Measurements from ENCODE around the gene ZFP36. TPM values are rescaled to one million over a fixed set of nuclear protein-coding genes. Genes with fewer than 3 reads are reported as not detected.

The ZFP36 gene
- total RNA-seq, 1 donor from 2014 or later: 21.6 TPM

DNA sequence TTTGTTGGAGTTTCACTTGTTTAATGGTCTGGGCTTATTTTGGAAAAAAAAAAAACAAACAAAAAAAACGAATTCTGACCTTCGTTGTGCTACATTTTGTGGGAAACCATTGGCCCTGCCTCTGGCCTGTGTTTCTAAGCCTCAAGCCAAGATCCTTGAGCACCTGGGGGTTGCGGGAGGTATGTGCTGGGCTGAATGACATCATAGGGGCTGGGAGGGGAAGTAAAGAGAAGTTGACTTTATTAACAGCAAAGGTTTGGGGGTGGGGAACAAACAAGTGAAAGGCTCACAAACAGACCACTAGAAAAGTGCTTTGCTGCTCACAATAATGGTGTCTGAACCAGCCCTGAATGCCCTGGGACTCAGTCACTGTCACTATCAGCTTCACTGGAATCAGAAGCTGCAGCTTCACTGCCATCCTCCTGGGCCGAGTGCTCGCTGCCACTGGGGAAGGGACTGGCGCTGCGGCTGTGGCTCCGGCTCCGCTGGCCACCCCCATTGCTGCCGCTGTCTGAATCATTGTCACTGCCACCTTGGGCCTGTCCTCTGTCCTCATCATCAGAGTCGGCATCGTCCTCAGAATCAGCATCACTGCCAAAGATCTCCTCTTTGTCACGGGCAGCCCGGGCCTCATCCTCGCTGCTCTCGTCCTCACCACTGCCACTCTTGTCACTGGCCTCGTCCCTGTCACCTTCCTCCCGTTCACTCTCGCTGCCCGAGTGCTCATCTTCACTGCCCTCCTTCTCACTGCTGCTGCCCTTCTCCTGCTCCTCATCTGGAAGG lies 20.8 kb upstream of the ZFP36 start:
- Histone ChIP-seq H4K20me1 (ENCODE audit: insufficient read depth, low read length) (peaks cover 11% of the 10 kb centered on the region), H3K9ac (ENCODE audit: low read length) (no peak overlapping the region), H3K9me3 (ENCODE audit: insufficient read depth, low read depth, low read length) (no peaks in the 10 kb centered on the region), H2AFZ (ENCODE audit: low read depth, low read length) (no peak overlapping the region), H3K4me2 (ENCODE audit: low read length) (no peak overlapping the region), H3K79me2 (ENCODE audit: insufficient read depth, low read length) (peaks cover 25% of the 10 kb centered on the region), H3K4me1 (ENCODE audit: insufficient read depth, low read length) (peaks cover 11% of the 10 kb centered on the region), H3K4me3 (ENCODE audit: insufficient read depth, low read depth, low read length) (no peak overlapping the region), H3K27me3 (ENCODE audit: insufficient read depth, low read length) (no peaks in the 10 kb centered on the region), H3K36me3 (ENCODE audit: insufficient read depth, low read length) (peaks cover 31% of the 10 kb centered on the region), H3K27ac (ENCODE audit: low read depth, low read length) (no peak overlapping the region)
- Mint-ChIP-seq H3K36me3 (ENCODE audit: low read depth, unreplicated experiment) (peaks cover 23% of the 10 kb centered on the region), H3K27me3 (ENCODE audit: low read depth, unreplicated experiment) (no peaks in the 10 kb centered on the region), H3K4me3 (ENCODE audit: unreplicated experiment) (no peak overlapping the region), H3K4me1 (ENCODE audit: low read depth, unreplicated experiment) (peaks cover 21% of the 10 kb centered on the region), H3K27ac (ENCODE audit: unreplicated experiment) (peak overlapping the region; percentile 47), H3K9me3 (ENCODE audit: unreplicated experiment) (no peaks in the 10 kb centered on the region)
- no peak for TF ChIP-seq EZH2 (IDR thresholded peaks at IDR 0.05; ENCODE audit: insufficient read depth, low read length)
- TF ChIP-seq, protein P1, sequence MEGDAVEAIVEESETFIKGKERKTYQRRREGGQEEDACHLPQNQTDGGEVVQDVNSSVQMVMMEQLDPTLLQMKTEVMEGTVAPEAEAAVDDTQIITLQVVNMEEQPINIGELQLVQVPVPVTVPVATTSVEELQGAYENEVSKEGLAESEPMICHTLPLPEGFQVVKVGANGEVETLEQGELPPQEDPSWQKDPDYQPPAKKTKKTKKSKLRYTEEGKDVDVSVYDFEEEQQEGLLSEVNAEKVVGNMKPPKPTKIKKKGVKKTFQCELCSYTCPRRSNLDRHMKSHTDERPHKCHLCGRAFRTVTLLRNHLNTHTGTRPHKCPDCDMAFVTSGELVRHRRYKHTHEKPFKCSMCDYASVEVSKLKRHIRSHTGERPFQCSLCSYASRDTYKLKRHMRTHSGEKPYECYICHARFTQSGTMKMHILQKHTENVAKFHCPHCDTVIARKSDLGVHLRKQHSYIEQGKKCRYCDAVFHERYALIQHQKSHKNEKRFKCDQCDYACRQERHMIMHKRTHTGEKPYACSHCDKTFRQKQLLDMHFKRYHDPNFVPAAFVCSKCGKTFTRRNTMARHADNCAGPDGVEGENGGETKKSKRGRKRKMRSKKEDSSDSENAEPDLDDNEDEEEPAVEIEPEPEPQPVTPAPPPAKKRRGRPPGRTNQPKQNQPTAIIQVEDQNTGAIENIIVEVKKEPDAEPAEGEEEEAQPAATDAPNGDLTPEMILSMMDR (IDR thresholded peaks at IDR 0.05; ENCODE audit: insufficient read depth, low read depth, low read length): no peak
- no peak for DNase-seq (ENCODE audit: low read depth)
- FAIRE-seq: no peak

DNA sequence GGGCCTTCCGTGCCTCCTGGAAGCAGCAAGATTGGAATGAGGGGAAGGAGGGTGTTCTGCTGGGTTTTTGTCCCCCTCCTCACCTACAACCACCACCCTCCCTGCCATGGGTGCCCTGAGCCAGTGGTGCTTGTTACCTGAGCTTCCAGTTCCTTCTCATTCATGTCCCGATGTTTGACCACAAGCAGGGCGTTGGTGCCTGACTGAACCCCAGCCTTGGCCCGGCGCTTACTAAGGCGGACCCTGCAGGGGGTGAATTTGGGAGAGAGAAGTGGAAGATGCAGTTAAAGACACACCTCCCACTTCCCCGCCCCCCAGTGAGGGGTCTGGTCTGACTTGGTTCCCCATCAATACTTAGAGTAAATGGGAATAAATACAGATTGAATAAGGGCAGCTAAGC lies 20.1 kb upstream of the ZFP36 start:
- H3K36me3 Mint-ChIP-seq (ENCODE audit: low read depth, unreplicated experiment): peaks cover 15% of the 10 kb centered on the region
- no peak overlapping the region for H3K9ac ChIP-seq (ENCODE audit: low read length)
- no peaks in the 10 kb centered on the region for H3K27me3 ChIP-seq (ENCODE audit: insufficient read depth, low read length)
- H3K4me3 Mint-ChIP-seq (ENCODE audit: unreplicated experiment): no peak overlapping the region
- FAIRE-seq (no peak), DNase-seq (ENCODE audit: low read depth) (no peak)
- peaks cover 27% of the 10 kb centered on the region for H3K79me2 ChIP-seq (ENCODE audit: insufficient read depth, low read length)
- H2AFZ ChIP-seq (ENCODE audit: low read depth, low read length): no peak overlapping the region
- H3K27me3 Mint-ChIP-seq (ENCODE audit: low read depth, unreplicated experiment): no peaks in the 10 kb centered on the region
- H3K9me3 Mint-ChIP-seq (ENCODE audit: unreplicated experiment): no peaks in the 10 kb centered on the region
- H3K4me1 Mint-ChIP-seq (ENCODE audit: low read depth, unreplicated experiment): peaks cover 17% of the 10 kb centered on the region
- no peak overlapping the region for H3K4me3 ChIP-seq (ENCODE audit: insufficient read depth, low read depth, low read length)
- peaks cover 11% of the 10 kb centered on the region for H4K20me1 ChIP-seq (ENCODE audit: insufficient read depth, low read length)
- H3K9me3 ChIP-seq (ENCODE audit: insufficient read depth, low read depth, low read length): no peaks in the 10 kb centered on the region
- H3K4me2 ChIP-seq (ENCODE audit: low read length): no peak overlapping the region
- TF ChIP-seq, protein P1 (IDR thresholded peaks at IDR 0.05; ENCODE audit: insufficient read depth, low read depth, low read length): no peak
- no peak for TF ChIP-seq EZH2 (IDR thresholded peaks at IDR 0.05; ENCODE audit: insufficient read depth, low read length)
- no peak overlapping the region for H3K27ac ChIP-seq (ENCODE audit: low read depth, low read length)
- H3K4me1 ChIP-seq (ENCODE audit: insufficient read depth, low read length): peaks cover 11% of the 10 kb centered on the region
- H3K27ac Mint-ChIP-seq (ENCODE audit: unreplicated experiment): peak overlapping the region; percentile 53
- H3K36me3 ChIP-seq (ENCODE audit: insufficient read depth, low read length): peaks cover 27% of the 10 kb centered on the region

DNA sequence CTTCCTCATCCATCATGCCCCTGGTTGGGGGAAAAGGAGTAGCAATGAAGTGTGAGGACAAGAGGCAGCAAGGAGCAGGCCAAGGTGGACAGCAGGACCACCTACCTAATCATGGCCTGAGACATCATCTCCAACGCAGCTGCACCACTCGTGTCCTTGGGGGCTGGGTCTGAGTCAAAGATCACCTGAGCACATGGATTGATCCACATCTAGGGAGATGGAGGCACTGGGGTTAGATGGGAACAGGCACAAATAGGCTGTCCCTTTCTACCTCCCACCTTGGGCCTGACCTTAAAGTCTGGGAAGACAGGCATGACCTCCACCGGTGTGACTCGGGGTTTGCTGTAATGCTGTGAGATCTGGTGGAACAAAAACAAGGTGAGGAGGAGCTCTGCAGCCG lies 18.0 kb upstream of the ZFP36 start:
- Histone ChIP-seq H3K4me3 (ENCODE audit: insufficient read depth, low read depth, low read length) (no peak overlapping the region), H3K79me2 (ENCODE audit: insufficient read depth, low read length) (peaks cover 45% of the 10 kb centered on the region), H3K9ac (ENCODE audit: low read length) (no peak overlapping the region), H4K20me1 (ENCODE audit: insufficient read depth, low read length) (peaks cover 15% of the 10 kb centered on the region), H3K27me3 (ENCODE audit: insufficient read depth, low read length) (no peaks in the 10 kb centered on the region), H3K4me1 (ENCODE audit: insufficient read depth, low read length) (peaks cover 16% of the 10 kb centered on the region), H3K27ac (ENCODE audit: low read depth, low read length) (no peak overlapping the region), H2AFZ (ENCODE audit: low read depth, low read length) (no peak overlapping the region), H3K36me3 (ENCODE audit: insufficient read depth, low read length) (peaks cover 26% of the 10 kb centered on the region), H3K9me3 (ENCODE audit: insufficient read depth, low read depth, low read length) (no peaks in the 10 kb centered on the region), H3K4me2 (ENCODE audit: low read length) (no peak overlapping the region)
- H3K36me3 Mint-ChIP-seq (ENCODE audit: low read depth, unreplicated experiment): peaks cover 12% of the 10 kb centered on the region
- H3K4me3 Mint-ChIP-seq (ENCODE audit: unreplicated experiment): peak overlapping the region; percentile 54
- H3K4me1 Mint-ChIP-seq (ENCODE audit: low read depth, unreplicated experiment): peaks cover 12% of the 10 kb centered on the region
- no peak for FAIRE-seq
- no peaks in the 10 kb centered on the region for H3K27me3 Mint-ChIP-seq (ENCODE audit: low read depth, unreplicated experiment)
- H3K9me3 Mint-ChIP-seq (ENCODE audit: unreplicated experiment): no peaks in the 10 kb centered on the region
- TF ChIP-seq EZH2 (IDR thresholded peaks at IDR 0.05; ENCODE audit: insufficient read depth, low read length): no peak
- TF ChIP-seq, protein P1 (IDR thresholded peaks at IDR 0.05; ENCODE audit: insufficient read depth, low read depth, low read length): no peak
- H3K27ac Mint-ChIP-seq (ENCODE audit: unreplicated experiment): no peak overlapping the region
- no peak for DNase-seq (ENCODE audit: low read depth)
